GM15510 (cell line): Measurements from ENCODE around the gene CFAP44.

Experiments
- POLR2A ChIP-seq: IDR thresholded peaks from 3 replicates; pipeline ENCODE4 v1.6.1; 2011; ENCODE audit warnings: borderline replicate concordance; ENCODE audit not compliant: insufficient read length; ENCODE audit errors: extremely low read depth

Gene CFAP44, protein sequence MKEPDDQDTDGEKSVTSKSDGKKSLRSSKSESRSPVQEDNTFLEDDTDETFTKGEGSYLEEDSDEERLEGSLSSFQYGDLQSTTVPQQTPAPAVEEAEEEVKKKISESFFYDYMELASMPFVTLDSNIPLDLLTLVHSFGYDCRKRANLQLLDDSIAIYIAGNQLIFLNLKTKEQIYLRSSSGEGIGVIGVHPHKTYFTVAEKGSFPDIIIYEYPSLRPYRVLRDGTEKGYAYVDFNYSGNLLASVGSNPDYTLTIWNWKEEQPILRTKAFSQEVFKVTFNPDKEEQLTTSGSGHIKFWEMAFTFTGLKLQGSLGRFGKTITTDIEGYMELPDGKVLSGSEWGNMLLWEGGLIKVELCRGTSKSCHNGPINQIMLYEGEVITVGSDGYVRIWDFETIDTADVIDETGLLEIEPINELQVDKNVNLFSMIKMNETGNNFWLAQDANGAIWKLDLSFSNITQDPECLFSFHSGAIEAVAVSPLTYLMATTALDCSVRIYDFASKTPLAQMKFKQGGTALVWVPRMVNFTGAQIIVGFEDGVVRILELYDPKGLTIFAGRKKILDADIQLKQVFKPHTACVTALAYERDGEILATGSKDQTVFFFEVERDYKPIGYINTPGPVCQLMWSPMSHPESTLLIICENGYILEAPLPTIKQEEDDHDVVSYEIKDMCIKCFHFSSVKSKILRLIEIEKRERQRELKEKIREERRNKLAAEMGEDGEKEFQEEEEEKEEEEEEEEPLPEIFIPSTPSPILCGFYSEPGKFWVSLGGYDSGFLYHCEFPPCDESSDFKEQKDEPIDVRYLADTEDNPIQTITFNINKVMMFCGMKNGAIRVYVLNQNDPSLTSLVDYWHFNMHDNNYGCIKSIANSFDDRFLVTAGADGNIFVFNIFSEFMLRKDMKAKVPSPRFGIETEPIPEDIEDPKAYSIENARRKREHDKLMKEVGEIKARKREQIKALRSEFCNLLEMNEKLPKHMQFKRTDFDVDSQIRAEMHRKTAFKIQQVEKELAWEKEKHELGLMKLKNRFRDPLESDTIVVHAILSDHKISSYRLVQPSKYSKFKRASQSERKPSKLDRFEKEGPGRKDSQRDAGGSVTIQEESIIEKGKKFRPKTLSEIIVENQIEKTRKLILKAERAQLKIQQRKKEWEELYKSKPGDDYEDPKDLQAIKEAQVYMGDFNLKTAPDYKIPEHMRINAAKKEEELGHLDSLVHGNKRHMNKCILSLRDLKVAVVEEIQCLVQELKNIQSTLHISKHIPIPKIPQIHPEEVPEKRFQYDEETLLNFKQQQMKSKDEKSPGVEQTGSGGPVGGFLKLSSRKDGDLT (N-terminal part only)

DNA sequence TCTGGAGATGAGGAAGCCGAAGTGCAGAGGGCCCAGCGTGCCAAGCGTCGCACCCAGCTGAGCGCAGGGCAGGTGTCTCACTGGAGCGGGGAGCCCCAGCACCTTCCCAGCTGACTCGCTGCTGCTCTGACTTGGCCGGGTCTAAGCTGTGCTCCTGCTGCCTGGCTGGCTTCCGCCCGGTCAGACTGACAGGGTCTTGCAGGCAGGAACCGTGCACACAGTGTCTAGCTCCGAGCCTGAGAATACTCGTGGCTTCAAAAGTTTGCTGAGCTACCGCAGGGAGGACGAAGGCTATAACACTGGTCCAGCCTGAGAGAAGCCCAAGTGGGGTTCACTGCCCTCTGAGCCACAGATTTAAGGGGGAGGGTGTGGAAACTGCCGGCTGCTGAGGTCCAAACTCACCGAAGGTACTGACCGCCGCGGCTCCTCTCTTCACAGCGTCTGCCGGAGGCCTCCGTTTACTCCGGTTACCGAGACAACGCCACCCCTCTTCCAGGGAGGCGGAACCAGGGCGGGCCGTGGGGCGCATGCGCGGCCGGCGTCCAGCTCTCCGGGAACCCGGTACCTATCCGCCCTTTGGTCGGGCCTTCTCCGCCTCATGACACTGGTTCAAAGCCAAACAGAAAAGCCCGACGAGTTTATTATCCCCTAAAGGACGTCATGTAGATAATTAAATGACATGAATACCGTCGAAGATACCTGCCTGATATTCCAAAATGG, at the start of gene CFAP44:
Gene CFAP44 (minus strand): TSS at position 443 of the 720 bp plus-strand sequence. CDS start 7,829 bp downstream, outside the sequence.
- TF ChIP-seq POLR2A = no peak

DNA sequence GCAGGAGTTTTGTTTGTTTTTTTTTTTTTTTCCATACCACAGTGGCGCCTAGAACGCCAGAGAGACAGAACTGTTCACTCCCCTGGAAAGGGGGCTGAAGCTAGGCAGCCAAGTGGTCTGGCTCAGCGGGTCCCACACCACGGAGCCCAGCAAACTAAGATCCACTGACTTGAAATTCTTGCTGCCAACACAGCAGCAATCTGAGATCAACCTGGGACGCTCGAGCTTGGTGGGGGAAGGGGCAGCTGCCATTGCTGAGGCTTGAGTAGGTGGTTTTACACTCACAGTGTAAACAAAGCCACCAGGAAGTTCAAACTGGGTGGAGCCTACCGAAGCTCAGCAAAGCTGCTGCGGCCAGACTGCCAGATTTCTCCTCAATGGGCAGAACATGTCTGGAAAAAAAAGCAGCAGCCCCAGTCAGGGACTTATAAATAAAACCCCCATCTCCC, 43.9 kb upstream of the CFAP44 start:
- TF ChIP-seq POLR2A = no peak

DNA sequence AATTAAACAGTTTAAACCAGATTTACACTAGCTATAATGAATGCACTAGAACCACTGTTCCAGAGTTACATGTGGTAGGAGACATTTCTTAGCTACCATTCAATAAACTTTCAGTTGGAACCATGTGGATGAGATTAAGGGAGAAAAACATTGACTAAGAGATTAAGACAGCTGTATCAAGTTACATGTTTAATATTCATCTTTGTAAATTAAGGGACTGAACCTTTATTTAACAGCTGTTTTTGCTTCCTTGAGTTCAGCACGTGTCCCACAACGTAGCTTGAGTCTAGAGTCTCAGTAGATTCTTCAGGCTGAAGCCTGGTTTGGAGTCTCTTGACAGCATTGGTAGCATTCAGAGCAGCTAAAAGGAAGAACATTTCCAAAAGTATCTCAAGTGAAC, 27.2 kb upstream of the CFAP44 start:
- no peak for TF ChIP-seq POLR2A

DNA sequence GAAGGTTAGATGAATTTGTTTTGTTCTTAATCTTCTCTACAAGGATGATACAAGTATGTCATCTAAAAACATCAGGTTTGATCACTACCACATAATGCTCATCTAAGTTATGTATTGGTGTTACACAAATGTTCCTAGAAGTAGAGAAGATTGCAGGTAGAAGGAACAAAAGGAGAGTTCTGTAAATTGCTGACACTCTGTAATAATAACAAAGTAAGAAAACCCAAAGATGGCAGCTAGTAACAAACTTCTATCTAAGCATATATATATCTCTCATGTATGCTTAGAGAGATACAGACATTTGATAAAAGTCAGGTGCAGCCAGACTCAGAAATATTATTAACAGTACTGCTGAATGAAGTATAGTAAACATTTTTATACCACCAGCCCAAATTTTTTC, 20.2 kb upstream of the CFAP44 start:
- TF ChIP-seq POLR2A = no peak

DNA sequence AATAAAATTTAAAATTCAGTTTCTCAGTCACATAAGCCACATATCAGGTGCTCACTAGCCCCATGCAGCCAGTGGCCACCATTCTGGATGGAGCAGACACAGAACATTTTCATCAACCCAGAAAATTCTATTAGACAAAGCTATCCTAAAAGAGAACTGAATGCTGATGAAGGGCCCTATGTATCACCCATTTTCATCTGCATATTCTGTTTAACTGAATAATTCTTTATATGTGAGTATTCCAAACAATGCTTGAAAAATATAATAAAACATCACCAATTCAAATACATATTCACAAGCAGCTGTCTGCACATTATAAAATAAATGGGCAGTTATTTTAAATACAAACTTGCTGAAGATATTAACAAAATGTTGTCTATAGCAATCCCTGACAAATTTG, 14.2 kb upstream of the CFAP44 start:
- TF ChIP-seq POLR2A = no peak

DNA sequence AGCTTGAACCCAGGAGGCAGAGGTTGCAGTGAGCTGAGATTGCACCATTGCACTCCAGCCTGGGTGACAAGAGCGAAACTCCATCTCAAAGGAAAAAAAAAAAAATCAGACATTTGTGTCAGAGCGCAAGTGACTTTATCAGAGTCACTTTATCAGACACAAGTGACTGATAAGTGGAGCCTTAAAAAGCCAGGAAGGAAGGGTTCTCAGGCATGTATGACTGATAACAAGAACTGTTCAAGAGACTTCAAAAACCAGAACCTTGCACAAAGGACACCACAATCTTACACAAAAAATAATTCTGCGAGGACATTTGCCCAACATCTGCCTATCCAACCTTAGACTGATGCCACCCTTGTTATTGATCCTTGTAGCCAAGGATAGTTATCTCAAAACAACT, 13.3 kb upstream of the CFAP44 start:
- TF ChIP-seq POLR2A = no peak

DNA sequence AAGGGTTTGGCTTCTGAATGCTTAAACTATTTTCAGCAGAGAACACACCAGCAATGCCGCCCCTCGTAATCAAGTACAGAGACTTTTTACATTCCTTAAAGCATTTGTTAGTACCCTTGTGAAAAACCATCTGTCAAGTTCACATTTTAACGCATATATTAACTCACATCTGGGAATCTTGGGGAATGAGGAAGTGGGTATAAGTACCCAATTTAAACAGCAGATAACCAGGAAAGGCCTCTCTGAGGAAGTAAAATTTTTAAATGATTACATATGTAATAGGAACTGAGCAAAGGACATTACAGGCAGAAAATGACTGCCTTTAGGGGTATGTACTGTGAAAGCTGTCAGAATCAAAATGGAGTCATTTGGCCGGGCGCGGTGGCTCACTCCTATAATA, 12.8 kb upstream of the CFAP44 start:
- no peak for TF ChIP-seq POLR2A

DNA sequence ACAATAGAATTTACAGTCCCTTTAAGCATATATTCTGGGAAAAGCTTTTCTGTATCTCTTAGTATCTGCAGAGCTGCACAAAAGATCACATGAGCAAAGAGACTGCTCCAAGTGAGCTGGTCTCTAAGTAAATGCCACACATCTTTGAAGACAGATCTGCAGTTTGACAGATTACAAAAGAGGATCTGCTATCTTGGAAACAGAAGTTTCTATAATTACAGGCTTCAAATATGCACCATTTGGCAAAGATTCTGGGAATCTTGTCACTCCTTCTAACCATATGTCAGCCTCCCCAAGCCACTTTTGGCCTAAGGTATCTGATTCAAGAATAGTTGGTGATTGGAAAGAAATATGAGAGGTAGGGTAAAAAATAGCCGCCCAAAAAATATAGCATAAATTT, 9.6 kb upstream of the CFAP44 start:
- no peak for TF ChIP-seq POLR2A

DNA sequence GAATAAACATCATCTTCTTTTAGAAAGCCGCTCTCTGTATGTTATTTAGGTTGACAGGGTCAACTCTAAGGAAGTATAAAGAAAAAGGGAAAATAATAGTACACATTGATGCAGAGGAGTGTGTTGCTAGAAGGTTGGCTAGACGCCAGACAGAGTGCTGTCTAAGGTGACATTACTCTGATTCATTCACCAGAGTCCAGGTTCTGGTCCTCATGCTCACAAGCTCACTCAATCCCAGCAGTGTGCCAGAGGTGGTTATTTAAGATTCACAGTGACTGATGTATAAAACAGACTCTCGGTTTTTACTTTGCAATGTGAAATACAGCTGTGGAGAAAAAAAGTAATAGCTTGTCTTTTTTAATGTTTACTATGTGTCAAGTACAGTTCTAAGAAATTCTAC, 1.7 kb downstream of the CFAP44 start:
- TF ChIP-seq POLR2A = no peak

DNA sequence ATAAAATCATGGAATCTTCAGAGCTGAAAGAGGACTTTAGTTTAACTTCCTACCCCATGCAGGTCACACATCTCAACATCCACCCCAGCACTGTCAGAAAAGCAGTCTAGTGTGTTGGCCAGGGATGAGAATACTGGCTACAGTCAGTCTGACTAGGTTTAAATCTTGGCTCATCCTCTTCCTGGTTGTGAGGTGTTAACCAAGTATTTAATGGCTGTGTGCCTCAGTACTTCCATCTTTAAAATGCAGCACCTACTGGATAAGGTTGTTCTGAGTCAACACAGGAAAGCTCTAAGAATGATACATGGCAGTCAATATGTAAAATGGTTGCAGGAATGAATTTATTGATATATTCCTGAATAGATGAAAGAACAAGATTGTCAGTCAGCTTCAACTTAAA, 3.1 kb downstream of the CFAP44 start:
- no peak for TF ChIP-seq POLR2A

DNA sequence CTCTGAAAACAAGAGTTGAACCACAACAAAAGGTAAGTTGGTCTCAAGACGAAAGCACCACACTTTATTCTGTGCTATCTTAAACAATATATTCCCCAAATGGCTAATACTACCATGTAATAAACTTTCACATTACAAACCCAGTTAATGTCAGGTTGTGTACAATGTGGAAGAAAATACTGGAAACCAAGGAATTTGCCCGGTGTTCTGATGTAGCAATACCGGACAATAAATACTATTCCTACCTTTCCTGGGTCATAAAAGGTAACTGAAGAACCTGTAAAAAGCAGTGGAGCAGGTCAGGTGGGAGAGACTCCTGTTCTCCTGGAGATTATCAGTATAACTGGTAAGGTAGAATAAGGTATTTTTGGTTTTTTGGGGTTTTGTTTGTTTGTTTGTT, 3.9 kb downstream of the CFAP44 start:
- TF ChIP-seq POLR2A = no peak

DNA sequence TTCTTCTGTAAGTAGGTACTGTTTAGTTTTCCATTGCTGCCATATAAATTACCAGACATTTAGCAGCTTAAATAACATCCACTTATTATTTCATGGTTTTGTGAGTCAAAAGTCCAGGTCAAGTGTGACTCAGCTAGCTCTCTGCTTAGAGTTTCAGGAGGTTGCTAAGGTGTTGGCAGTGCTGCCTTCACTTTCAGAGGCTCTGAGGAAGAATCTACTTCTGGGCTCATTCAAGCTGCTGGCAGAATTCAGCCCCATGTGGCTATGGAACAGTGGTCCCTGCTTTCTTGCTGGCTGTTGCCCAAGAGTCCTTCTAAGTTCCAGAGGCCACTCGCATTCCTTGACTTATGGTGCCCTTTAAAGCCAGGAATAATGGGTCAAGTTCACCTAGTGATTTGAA, 4.5 kb downstream of the CFAP44 start:
- TF ChIP-seq POLR2A = no peak

DNA sequence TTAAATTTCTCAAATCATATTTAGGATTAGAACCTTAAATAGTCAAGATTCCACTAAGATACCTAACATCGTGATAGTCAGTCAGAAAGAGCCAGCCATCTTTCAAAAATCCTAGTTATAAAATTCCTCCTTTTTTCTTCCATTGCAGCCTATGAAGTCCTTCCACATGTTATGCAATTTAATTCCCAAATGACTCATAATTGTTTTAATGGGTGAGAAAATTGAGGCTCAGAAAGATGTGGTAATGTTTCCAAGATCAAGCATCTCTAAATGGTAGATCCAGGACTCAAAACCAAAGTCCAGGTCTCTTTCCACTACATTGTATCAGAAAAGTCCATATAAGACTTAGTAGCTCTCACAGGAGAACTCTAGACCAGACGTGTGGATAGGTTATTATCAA, 9.5 kb downstream of the CFAP44 start:
- no peak for TF ChIP-seq POLR2A

DNA sequence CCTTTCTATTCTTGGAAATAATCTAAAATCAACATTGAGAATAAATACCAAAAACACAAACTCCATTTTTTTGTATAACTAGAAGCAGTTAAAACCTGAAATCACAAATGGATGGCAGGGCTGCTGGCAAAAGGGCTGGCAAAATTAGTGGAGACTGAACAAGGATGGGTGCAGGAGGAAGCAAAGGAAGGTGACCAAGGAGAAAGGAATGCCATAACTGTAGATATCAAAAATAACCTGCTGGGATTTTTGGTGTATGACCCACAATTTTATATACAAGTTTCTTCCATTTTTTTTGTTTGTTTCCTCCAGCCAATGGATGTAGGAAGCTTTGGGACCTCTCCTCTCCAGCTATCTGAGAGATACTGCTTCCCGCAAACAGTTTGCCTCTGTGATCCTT, 12.7 kb downstream of the CFAP44 start:
- TF ChIP-seq POLR2A = no peak
